ENCODE data around the gene CTDSPL. TPM values are rescaled to one million over a fixed set of nuclear protein-coding genes. Genes with fewer than 3 reads are reported as not detected.

The CTDSPL gene
- total and polyA plus RNA-seq, 2 of the 13 experiments (the other 11 are each of a cell fraction or from before 2014, with no cell fraction given) = 26.1 to 142 TPM

GRCh38 chr3:37898424-37898823 lies 36.7 kb downstream of the CTDSPL start:
- 95% methylated on average over 3 of the region's 3 CpGs for WGBS (ENCODE audit: low lambda C conversion rate)
- ATAC-seq (no peak), FAIRE-seq (no peak), DNase-seq (ENCODE audit: low spot score) (no peak)
- BruUV-seq (replicated peaks) = no TSS peak
- Histone ChIP-seq H3K9me3 (ENCODE audit: low read length) (no peaks in the 10 kb centered on the region), H3K4me1 (ENCODE audit: insufficient read depth, low read length) (peaks cover 61% of the 10 kb centered on the region), H3K27me3 (ENCODE audit: control insufficient read depth in 1 of 2, insufficient read depth in 2 of 2, low read length in 2 of 2) (no peaks in the 10 kb centered on the region), H3K4me3 (replicated peaks in 1 of 3; ENCODE audit: insufficient read depth in 1 of 3, low read depth in 2 of 3, low read length in 3 of 3) (no peak overlapping the region), H3K9ac (ENCODE audit: insufficient read depth, low read depth, low read length) (no peak overlapping the region), H4K20me1 (ENCODE audit: insufficient read depth, low read length) (no peaks in the 10 kb centered on the region; the same call in 1 of the 2 replicates), H3K36me3 (replicated peaks in 1 of 2; ENCODE audit: control insufficient read depth in 1 of 2, insufficient read depth in 2 of 2, low read length in 2 of 2) (peaks cover 7 to 27% of the 10 kb centered on the region in 2 experiments; a peak in 3 of 5 replicates), H3K4me2 (ENCODE audit: low read depth, low read length) (no peak overlapping the region), H3K27ac (ENCODE audit: extremely low read length, insufficient read depth, low read length) (no peak overlapping the region), H2AFZ (ENCODE audit: low read length) (no peak overlapping the region), H3K79me2 (ENCODE audit: insufficient read depth, low read length) (peaks cover 95% of the 10 kb centered on the region)
- POLR2A ChIA-PET = no interaction called here
- in situ Hi-C loops (cut with HindIII; ENCODE audit: extremely low pct_ligation_motif_present, low pct_unique_long_range_greater_than_20kb) = no loop called here
- TF ChIP-seq MLX (CRISPR knock-in tag; IDR thresholded peaks at IDR 0.05) = no peak
- TF ChIP-seq ZNF296 (CRISPR knock-in tag; conservative IDR thresholded peaks at IDR 0.05) = no peak
- TF ChIP-seq ZNF883 (CRISPR knock-in tag; IDR thresholded peaks at IDR 0.05; ENCODE audit: not compliant biosample characterization) = no peak
- TF ChIP-seq MAX (IDR thresholded peaks at IDR 0.05) = no peak
- no peak for TF ChIP-seq KLF6 (CRISPR knock-in tag; IDR thresholded peaks at IDR 0.05)
- TF ChIP-seq ZNF784 (CRISPR knock-in tag; IDR thresholded peaks at IDR 0.05; ENCODE audit: borderline replicate concordance) = no peak
- TF ChIP-seq CBFB (CRISPR knock-in tag; IDR thresholded peaks at IDR 0.05) = no peak
- CTCF ChIA-PET (ENCODE audit: low intra/inter-chr PET ratio, low total read pairs) = no interaction called here
- intact Hi-C loops (cut with micrococcal nuclease; ENCODE audit: unreplicated experiment) = no loop called here

Measured in HepG2 (cell line).